Liver (tissue), 9 donors: ENCODE measurements around the gene ADCY2. TPM values are rescaled to one million over a fixed set of nuclear protein-coding genes. Genes with fewer than 3 reads are reported as not detected.

Experiments used
- DNase-seq: peaks from one replicate; pipeline ENCODE4 v3.0.0-alpha.2; 2017; ENCODE audit warnings: low spot score
- H3K27ac ChIP-seq, 2 donors: one replicate each; pipeline ENCODE4 v1.7.0; 2013; ENCODE audit warnings: inconsistent platforms in 2 of 2, low read length in 2 of 2, control low read depth in 1 of 2, low read depth in 1 of 2, mild to moderate bottlenecking in 1 of 2
- H3K27me3 ChIP-seq, 4 donors: one replicate each; pipeline versions ENCODE4 v1.6.1 to v1.7.0; 2013; ENCODE audit warnings: low read length in 3 of 4, inconsistent platforms in 1 of 4, mild to moderate bottlenecking in 1 of 4, moderate library complexity in 1 of 4; ENCODE audit not compliant: control insufficient read depth in 4 of 4, insufficient read depth in 4 of 4
- H3K36me3 ChIP-seq, 4 donors: one replicate each; pipeline versions ENCODE4 v1.6.1 to v1.7.0; 2013; ENCODE audit warnings: low read length in 3 of 4, mild to moderate bottlenecking in 3 of 4, low read depth in 1 of 4, moderate library complexity in 1 of 4; ENCODE audit not compliant: control insufficient read depth in 4 of 4, insufficient read depth in 3 of 4
- H3K4me1 ChIP-seq, 4 donors: one replicate each; pipeline versions ENCODE4 v1.6.1 to v1.7.0; 2013; ENCODE audit warnings: low read length in 3 of 4, mild to moderate bottlenecking in 3 of 4, moderate library complexity in 1 of 4; ENCODE audit not compliant: control insufficient read depth in 4 of 4, insufficient read depth in 4 of 4
- H3K4me3 ChIP-seq, 3 donors: one replicate each; pipeline versions ENCODE4 v1.6.1 to v1.7.0; 2013; ENCODE audit warnings: low read length in 3 of 3, control low read depth in 1 of 3, low read depth in 1 of 3, mild to moderate bottlenecking in 1 of 3
- H3K9ac ChIP-seq, 2 donors: one replicate each; pipeline ENCODE4 v1.7.0; 2013; ENCODE audit warnings: low read length in 2 of 2, mild to moderate bottlenecking in 2 of 2, moderate library complexity in 2 of 2, control low read depth in 1 of 2, low read depth in 1 of 2
- H3K9me3 ChIP-seq, 4 donors: one replicate each; pipeline versions ENCODE4 v1.6.1 to v1.7.0; 2013; ENCODE audit warnings: low read length in 3 of 4; ENCODE audit not compliant: control insufficient read depth in 4 of 4
- EGR1 ChIP-seq, 2 donors: IDR thresholded peaks; 2 replicates each; pipeline ENCODE4 v1.6.1; 2016 to 2018; ENCODE audit warnings: antibody characterized with exemption in 2 of 2, low read depth in 2 of 2
- FOXA1 ChIP-seq: IDR thresholded peaks from 2 replicates; pipeline ENCODE4 v1.6.1; 2016; ENCODE audit warnings: antibody characterized with exemption
- FOXA2 ChIP-seq: IDR thresholded peaks from 2 replicates; pipeline ENCODE4 v1.6.1; 2016; ENCODE audit warnings: antibody characterized with exemption
- GABPA ChIP-seq, 2 donors: IDR thresholded peaks in 1 of 2; conservative IDR thresholded peaks in 1 of 2; 2 replicates each; pipeline ENCODE4 v1.6.1; 2016; ENCODE audit warnings: antibody characterized with exemption in 2 of 2, mild to moderate bottlenecking in 1 of 2, moderate library complexity in 1 of 2
- HNF4A ChIP-seq, 2 donors: conservative IDR thresholded peaks; 2 replicates each; pipeline ENCODE4 v1.6.1; 2016; ENCODE audit warnings: antibody characterized with exemption in 2 of 2, mild to moderate bottlenecking in 2 of 2
- HNF4G ChIP-seq: IDR thresholded peaks from 2 replicates; pipeline ENCODE4 v1.6.1; 2016; ENCODE audit warnings: antibody characterized with exemption
- JUND ChIP-seq, 2 donors: IDR thresholded peaks; 2 replicates each; pipeline ENCODE4 v1.6.1; 2016; ENCODE audit warnings: antibody characterized with exemption in 2 of 2
- NR2F2 ChIP-seq: IDR thresholded peaks from 2 replicates; pipeline ENCODE4 v1.6.1; 2016; ENCODE audit warnings: antibody characterized with exemption
- RAD21 ChIP-seq, 2 donors: IDR thresholded peaks; 2 replicates each; pipeline ENCODE4 v1.6.1; 2016; ENCODE audit warnings: antibody characterized with exemption in 2 of 2, mild to moderate bottlenecking in 2 of 2
- RXRA ChIP-seq, 2 donors: IDR thresholded peaks; 2 replicates each; pipeline ENCODE4 v1.6.1; 2017 to 2018; ENCODE audit warnings: antibody characterized with exemption in 2 of 2, mild to moderate bottlenecking in 1 of 2
- SP1 ChIP-seq: IDR thresholded peaks from 2 replicates; pipeline ENCODE4 v1.6.1; 2018; ENCODE audit warnings: antibody characterized with exemption, mild to moderate bottlenecking
- TAF1 ChIP-seq: conservative IDR thresholded peaks from 2 replicates; pipeline ENCODE4 v1.6.1; 2016; ENCODE audit warnings: antibody characterized with exemption, mild to moderate bottlenecking
- YY1 ChIP-seq: IDR thresholded peaks from 2 replicates; pipeline ENCODE4 v1.6.1; 2016; ENCODE audit warnings: antibody characterized with exemption, mild to moderate bottlenecking
- WGBS: extraction: QIAGEN DNeasy Blood & Tissue Kit; methylation state at CpG from one replicate; pipeline ENCODE4 v1.1.7; 2013; 5-methylcytosine and 5-hydroxymethylcytosine counted together
- polyA plus RNA-seq, 2 donors: library from polyadenylated mRNA; stranded (reverse) in 1 of 2; unstranded in 1 of 2; fragments of 200-250 nt in 1 of 2; fragments of >200 nt in 1 of 2; fragmentation: Nextera tagmentation in 1 of 2; extraction: Ambion mirVana in 1 of 2; gene quantifications; one replicate each; pipeline versions ENCODE4 v1.2.1 to v1.2.3, GENCODE V29; 2013 to 2015
- total RNA-seq, 2 donors: library from RNA; depleted of rRNA; stranded (reverse); fragments of >200 nt; gene quantifications; one replicate each; pipeline ENCODE4 v1.2.3, GENCODE V29; 2014
- TF ChIP-seq, protein P1 (sequence below): IDR thresholded peaks from 2 replicates; pipeline ENCODE4 v1.6.1; 2016; ENCODE audit warnings: antibody characterized with exemption
- TF ChIP-seq, protein P2 (sequence below): IDR thresholded peaks from 2 replicates; pipeline ENCODE4 v1.6.1; 2016; ENCODE audit warnings: antibody characterized with exemption
- TF ChIP-seq, protein P3 (sequence below): IDR thresholded peaks from 2 replicates; pipeline ENCODE4 v1.6.1; 2016; ENCODE audit warnings: antibody characterized with exemption, mild to moderate bottlenecking
- TF ChIP-seq, protein P4 (sequence below): fragments of 150-350 bp; IDR thresholded peaks from 2 replicates; pipeline ENCODE4 v1.5.1; 2017; ENCODE audit warnings: improper control_type of control experiment, low read depth, low read length; ENCODE audit not compliant: missing input control
- TF ChIP-seq, protein P5 (sequence below): IDR thresholded peaks from 2 replicates; pipeline ENCODE4 v1.6.1; 2016; ENCODE audit warnings: antibody characterized with exemption
- donor health status: healthy.
- donor health status: healthy.
- donor health status: healthy.
- donor health status: healthy.
- donor health status: healthy.

Gene ADCY2
- total and polyA plus RNA-seq, 4 donors = not detected

DNA sequence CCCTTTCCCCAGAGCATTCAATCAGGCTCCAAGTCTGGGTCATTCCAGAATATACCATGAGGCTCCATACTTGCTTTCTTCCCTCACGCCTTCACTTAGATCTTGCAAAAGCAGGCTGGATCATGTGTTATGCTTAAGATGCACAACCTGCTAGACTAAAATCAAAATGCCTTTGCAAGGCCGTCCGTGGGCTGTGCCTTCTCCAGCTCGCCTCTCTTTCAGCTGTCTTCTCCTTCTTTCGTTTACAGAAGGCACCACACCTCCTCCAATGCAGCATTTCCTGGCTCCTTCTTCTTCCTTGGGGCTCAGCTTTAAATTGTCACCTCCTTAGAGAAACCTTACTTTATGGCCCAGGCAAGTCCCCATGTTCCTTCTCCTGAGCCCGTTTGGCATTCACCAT, 150.6 kb downstream of the ADCY2 start:
- H3K4me1 ChIP-seq = no peaks in the 10 kb centered on the region
- peaks cover 0 to 2% (median 0%) of the 10 kb centered on the region in 4 donors for H3K27me3 ChIP-seq
- H3K9ac ChIP-seq = no peak overlapping the region
- H3K9me3 ChIP-seq = no peaks in the 10 kb centered on the region
- no peaks in the 10 kb centered on the region for H3K36me3 ChIP-seq
- TF ChIP-seq, protein P1, sequence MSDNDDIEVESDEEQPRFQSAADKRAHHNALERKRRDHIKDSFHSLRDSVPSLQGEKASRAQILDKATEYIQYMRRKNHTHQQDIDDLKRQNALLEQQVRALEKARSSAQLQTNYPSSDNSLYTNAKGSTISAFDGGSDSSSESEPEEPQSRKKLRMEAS = no peak
- TF ChIP-seq EGR1 (IDR thresholded peaks at IDR 0.05; ENCODE audit: low read depth in 2 of 2) (no peak), RXRA (IDR thresholded peaks at IDR 0.05) (no peak), TAF1 (no peak), HNF4G (no peak), YY1 (no peak), HNF4A (conservative IDR thresholded peaks at IDR 0.05) (no peak), GABPA (IDR thresholded peaks at IDR 0.05 in 1 of 2, conservative IDR thresholded peaks at IDR 0.05 in 1 of 2) (no peak), NR2F2 (no peak), FOXA1 (no peak), JUND (IDR thresholded peaks at IDR 0.05) (no peak), RAD21 (IDR thresholded peaks at IDR 0.05) (no peak), SP1 (no peak), FOXA2 (no peak)
- TF ChIP-seq, protein P2, sequence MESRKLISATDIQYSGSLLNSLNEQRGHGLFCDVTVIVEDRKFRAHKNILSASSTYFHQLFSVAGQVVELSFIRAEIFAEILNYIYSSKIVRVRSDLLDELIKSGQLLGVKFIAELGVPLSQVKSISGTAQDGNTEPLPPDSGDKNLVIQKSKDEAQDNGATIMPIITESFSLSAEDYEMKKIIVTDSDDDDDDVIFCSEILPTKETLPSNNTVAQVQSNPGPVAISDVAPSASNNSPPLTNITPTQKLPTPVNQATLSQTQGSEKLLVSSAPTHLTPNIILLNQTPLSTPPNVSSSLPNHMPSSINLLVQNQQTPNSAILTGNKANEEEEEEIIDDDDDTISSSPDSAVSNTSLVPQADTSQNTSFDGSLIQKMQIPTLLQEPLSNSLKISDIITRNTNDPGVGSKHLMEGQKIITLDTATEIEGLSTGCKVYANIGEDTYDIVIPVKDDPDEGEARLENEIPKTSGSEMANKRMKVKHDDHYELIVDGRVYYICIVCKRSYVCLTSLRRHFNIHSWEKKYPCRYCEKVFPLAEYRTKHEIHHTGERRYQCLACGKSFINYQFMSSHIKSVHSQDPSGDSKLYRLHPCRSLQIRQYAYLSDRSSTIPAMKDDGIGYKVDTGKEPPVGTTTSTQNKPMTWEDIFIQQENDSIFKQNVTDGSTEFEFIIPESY = no peak
- TF ChIP-seq, protein P3, sequence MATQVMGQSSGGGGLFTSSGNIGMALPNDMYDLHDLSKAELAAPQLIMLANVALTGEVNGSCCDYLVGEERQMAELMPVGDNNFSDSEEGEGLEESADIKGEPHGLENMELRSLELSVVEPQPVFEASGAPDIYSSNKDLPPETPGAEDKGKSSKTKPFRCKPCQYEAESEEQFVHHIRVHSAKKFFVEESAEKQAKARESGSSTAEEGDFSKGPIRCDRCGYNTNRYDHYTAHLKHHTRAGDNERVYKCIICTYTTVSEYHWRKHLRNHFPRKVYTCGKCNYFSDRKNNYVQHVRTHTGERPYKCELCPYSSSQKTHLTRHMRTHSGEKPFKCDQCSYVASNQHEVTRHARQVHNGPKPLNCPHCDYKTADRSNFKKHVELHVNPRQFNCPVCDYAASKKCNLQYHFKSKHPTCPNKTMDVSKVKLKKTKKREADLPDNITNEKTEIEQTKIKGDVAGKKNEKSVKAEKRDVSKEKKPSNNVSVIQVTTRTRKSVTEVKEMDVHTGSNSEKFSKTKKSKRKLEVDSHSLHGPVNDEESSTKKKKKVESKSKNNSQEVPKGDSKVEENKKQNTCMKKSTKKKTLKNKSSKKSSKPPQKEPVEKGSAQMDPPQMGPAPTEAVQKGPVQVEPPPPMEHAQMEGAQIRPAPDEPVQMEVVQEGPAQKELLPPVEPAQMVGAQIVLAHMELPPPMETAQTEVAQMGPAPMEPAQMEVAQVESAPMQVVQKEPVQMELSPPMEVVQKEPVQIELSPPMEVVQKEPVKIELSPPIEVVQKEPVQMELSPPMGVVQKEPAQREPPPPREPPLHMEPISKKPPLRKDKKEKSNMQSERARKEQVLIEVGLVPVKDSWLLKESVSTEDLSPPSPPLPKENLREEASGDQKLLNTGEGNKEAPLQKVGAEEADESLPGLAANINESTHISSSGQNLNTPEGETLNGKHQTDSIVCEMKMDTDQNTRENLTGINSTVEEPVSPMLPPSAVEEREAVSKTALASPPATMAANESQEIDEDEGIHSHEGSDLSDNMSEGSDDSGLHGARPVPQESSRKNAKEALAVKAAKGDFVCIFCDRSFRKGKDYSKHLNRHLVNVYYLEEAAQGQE = no peak
- TF ChIP-seq, protein P4, sequence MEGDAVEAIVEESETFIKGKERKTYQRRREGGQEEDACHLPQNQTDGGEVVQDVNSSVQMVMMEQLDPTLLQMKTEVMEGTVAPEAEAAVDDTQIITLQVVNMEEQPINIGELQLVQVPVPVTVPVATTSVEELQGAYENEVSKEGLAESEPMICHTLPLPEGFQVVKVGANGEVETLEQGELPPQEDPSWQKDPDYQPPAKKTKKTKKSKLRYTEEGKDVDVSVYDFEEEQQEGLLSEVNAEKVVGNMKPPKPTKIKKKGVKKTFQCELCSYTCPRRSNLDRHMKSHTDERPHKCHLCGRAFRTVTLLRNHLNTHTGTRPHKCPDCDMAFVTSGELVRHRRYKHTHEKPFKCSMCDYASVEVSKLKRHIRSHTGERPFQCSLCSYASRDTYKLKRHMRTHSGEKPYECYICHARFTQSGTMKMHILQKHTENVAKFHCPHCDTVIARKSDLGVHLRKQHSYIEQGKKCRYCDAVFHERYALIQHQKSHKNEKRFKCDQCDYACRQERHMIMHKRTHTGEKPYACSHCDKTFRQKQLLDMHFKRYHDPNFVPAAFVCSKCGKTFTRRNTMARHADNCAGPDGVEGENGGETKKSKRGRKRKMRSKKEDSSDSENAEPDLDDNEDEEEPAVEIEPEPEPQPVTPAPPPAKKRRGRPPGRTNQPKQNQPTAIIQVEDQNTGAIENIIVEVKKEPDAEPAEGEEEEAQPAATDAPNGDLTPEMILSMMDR = no peak
- TF ChIP-seq, protein P5, sequence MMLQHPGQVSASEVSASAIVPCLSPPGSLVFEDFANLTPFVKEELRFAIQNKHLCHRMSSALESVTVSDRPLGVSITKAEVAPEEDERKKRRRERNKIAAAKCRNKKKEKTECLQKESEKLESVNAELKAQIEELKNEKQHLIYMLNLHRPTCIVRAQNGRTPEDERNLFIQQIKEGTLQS = no peak
- 65% methylated on average over 6 of the region's 6 CpGs for WGBS
- H3K27ac ChIP-seq = no peak overlapping the region
- no peak overlapping the region for H3K4me3 ChIP-seq
- no peak for DNase-seq
